ENCODE measurements around the gene SLC29A1. TPM values are rescaled to one million over a fixed set of nuclear protein-coding genes. Genes with fewer than 3 reads are reported as not detected.

The SLC29A1 gene
- total and polyA plus RNA-seq, 9 of the 15 experiments (the other 6 are each of a cell fraction or from before 2014, with no cell fraction given) = 18.9 to 170 (median 57.7) TPM

DNA sequence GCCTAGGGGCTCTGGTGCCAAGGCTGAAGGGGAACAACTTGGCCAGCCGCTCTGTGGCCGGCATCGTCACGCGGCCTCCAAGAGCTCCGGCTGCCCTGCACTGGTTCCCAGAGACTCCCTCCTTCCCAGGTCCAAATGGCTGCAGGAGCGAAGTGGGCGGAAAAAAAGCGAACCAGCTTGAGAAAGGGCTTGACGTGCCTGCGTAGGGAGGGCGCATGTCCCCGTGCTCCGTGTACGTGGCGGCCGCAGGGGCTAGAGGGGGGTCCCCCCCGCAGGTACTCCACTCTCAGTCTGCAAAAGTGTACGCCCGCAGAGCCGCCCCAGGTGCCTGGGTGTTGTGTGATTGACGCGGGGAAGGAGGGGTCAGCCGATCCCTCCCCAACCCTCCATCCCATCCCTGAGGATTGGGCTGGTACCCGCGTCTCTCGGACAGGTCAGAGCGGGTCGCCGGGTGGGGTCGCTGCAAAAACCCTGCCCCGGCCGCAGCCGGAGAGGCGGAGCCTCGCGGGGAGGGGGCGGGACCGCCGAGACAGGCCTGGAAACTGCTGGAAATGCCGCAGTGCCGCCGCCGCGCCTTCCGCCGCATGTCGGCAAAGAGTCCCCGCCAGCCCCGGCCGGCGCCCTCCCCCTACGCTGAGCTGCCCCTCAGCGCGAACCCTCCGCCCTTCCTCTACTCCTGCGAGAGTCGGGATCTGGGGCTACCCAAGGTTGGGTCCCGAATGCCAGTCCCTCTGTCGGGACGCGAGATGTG lies 22.7 kb downstream of the SLC29A1 start (continued):
- TF ChIP-seq ZEB2 (IDR thresholded peaks at IDR 0.05) = peak; percentile 12; the same call in 1 of the 2 replicates
- TF ChIP-seq, protein P1, sequence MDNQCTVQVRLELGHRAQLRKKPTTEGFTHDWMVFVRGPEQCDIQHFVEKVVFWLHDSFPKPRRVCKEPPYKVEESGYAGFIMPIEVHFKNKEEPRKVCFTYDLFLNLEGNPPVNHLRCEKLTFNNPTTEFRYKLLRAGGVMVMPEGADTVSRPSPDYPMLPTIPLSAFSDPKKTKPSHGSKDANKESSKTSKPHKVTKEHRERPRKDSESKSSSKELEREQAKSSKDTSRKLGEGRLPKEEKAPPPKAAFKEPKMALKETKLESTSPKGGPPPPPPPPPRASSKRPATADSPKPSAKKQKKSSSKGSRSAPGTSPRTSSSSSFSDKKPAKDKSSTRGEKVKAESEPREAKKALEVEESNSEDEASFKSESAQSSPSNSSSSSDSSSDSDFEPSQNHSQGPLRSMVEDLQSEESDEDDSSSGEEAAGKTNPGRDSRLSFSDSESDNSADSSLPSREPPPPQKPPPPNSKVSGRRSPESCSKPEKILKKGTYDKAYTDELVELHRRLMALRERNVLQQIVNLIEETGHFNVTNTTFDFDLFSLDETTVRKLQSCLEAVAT (IDR thresholded peaks at IDR 0.05) = peak; percentile 18 to 74; a peak in 2 of 4 replicates
- TF ChIP-seq, protein P2, sequence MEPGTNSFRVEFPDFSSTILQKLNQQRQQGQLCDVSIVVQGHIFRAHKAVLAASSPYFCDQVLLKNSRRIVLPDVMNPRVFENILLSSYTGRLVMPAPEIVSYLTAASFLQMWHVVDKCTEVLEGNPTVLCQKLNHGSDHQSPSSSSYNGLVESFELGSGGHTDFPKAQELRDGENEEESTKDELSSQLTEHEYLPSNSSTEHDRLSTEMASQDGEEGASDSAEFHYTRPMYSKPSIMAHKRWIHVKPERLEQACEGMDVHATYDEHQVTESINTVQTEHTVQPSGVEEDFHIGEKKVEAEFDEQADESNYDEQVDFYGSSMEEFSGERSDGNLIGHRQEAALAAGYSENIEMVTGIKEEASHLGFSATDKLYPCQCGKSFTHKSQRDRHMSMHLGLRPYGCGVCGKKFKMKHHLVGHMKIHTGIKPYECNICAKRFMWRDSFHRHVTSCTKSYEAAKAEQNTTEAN (CRISPR knock-in tag; IDR thresholded peaks at IDR 0.05) = no peak; the same call in 1 of the 2 replicates
- peak; percentile 56; the same call in 1 of the 2 replicates for TF ChIP-seq ZFX (CRISPR knock-in tag; IDR thresholded peaks at IDR 0.05)
- peak in 1 of 2 experiments; percentile 6; a peak in 1 of 4 replicates for TF ChIP-seq RAD21 (CRISPR knock-in tag; conservative IDR thresholded peaks at IDR 0.05 in 1 of 2, IDR thresholded peaks at IDR 0.05 in 1 of 2)
- peak; percentile 87 for TF ChIP-seq CHD2 (IDR thresholded peaks at IDR 0.05; ENCODE audit: low read depth, low read length)
- peak; percentile 43 for TF ChIP-seq RBM22 (IDR thresholded peaks at IDR 0.05; ENCODE audit: low read depth, low read length, poor library complexity, severe bottlenecking)
- peak; percentile 72; the same call in 1 of the 2 replicates for TF ChIP-seq ESRRA (IDR thresholded peaks at IDR 0.05; ENCODE audit: borderline replicate concordance, low read depth)
- TF ChIP-seq, protein P3, sequence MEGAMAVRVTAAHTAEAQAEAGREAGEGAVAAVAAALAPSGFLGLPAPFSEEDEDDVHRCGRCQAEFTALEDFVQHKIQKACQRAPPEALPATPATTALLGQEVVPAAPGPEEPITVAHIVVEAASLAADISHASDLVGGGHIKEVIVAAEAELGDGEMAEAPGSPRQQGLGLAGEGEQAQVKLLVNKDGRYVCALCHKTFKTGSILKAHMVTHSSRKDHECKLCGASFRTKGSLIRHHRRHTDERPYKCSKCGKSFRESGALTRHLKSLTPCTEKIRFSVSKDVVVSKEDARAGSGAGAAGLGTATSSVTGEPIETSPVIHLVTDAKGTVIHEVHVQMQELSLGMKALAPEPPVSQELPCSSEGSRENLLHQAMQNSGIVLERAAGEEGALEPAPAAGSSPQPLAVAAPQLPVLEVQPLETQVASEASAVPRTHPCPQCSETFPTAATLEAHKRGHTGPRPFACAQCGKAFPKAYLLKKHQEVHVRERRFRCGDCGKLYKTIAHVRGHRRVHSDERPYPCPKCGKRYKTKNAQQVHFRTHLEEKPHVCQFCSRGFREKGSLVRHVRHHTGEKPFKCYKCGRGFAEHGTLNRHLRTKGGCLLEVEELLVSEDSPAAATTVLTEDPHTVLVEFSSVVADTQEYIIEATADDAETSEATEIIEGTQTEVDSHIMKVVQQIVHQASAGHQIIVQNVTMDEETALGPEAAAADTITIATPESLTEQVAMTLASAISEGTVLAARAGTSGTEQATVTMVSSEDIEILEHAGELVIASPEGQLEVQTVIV (CRISPR knock-in tag; IDR thresholded peaks at IDR 0.05; ENCODE audit: borderline replicate concordance) = no peak
- peak; percentile 62 for TF ChIP-seq CHD4 (IDR thresholded peaks at IDR 0.05; ENCODE audit: insufficient read depth, insufficient replicate concordance, low read depth, low read length, poor library complexity, severe bottlenecking)
- TF ChIP-seq MXI1 (IDR thresholded peaks at IDR 0.05; ENCODE audit: low read depth, low read length) = 0 out of 2 replicates have a peak, but pooled peaks have one; percentile 39
- TF ChIP-seq CCNT2 (IDR thresholded peaks at IDR 0.05; ENCODE audit: borderline replicate concordance, extremely low read depth, insufficient read length, low read depth, low read length) = peak; percentile 96
- TF ChIP-seq, protein P4, sequence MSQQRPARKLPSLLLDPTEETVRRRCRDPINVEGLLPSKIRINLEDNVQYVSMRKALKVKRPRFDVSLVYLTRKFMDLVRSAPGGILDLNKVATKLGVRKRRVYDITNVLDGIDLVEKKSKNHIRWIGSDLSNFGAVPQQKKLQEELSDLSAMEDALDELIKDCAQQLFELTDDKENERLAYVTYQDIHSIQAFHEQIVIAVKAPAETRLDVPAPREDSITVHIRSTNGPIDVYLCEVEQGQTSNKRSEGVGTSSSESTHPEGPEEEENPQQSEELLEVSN (IDR thresholded peaks at IDR 0.05; ENCODE audit: borderline replicate concordance in 1 of 2, extremely low read depth in 1 of 2, insufficient read depth in 1 of 2, insufficient read length in 1 of 2, low read depth in 1 of 2, low read length in 1 of 2, poor library complexity in 1 of 2, severe bottlenecking in 1 of 2) = peak in 1 of 2 experiments; percentile 13
- TF ChIP-seq CREB1 (IDR thresholded peaks at IDR 0.05) = 0 out of 2 replicates have a peak, but pooled peaks have one; percentile 27
- no peak; the same call in 1 of the 2 replicates for TF ChIP-seq CREB1 (CRISPR knock-in tag; IDR thresholded peaks at IDR 0.05)
- TF ChIP-seq, protein P5, sequence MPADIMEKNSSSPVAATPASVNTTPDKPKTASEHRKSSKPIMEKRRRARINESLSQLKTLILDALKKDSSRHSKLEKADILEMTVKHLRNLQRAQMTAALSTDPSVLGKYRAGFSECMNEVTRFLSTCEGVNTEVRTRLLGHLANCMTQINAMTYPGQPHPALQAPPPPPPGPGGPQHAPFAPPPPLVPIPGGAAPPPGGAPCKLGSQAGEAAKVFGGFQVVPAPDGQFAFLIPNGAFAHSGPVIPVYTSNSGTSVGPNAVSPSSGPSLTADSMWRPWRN (IDR thresholded peaks at IDR 0.05; ENCODE audit: low read depth) = 0 out of 2 replicates have a peak, but pooled peaks have one; percentile 19
